Progenitor cell of endocrine pancreas (in vitro differentiated cells): ENCODE measurements around the gene SLC35F3. TPM values are rescaled to one million over a fixed set of nuclear protein-coding genes. Genes with fewer than 3 reads are reported as not detected.
"Not testable (repeated sequence)": the region's sequence is repeated elsewhere in the genome, so short reads cannot be mapped to it uniquely, and the experiment has no call there.

ENCODE experiments used
- DNase-seq: peaks from one replicate; pipeline ENCODE4 v3.0.0; 2021; ENCODE audit warnings: low spot score; ENCODE audit not compliant: unreplicated experiment
- H3K27ac Mint-ChIP-seq: 2 replicates; pipeline ENCODE4 v1.8.0; 2021; ENCODE audit warnings: mild to moderate bottlenecking, moderate library complexity, mixed read lengths
- H3K27me3 Mint-ChIP-seq: 2 replicates; pipeline ENCODE4 v1.8.0; 2021; ENCODE audit warnings: mixed read lengths
- H3K36me3 Mint-ChIP-seq: 2 replicates; pipeline ENCODE4 v1.8.0; 2022; ENCODE audit warnings: mixed read lengths; ENCODE audit not compliant: insufficient read depth
- H3K4me1 Mint-ChIP-seq: 2 replicates; pipeline ENCODE4 v1.8.0; 2021; ENCODE audit warnings: low read depth, mixed read lengths
- H3K4me3 Mint-ChIP-seq: 2 replicates; pipeline ENCODE4 v1.8.0; 2021; ENCODE audit warnings: low read depth, mild to moderate bottlenecking, moderate library complexity, mixed read lengths
- H3K9me3 Mint-ChIP-seq: 2 replicates; pipeline ENCODE4 v1.8.0; 2021; ENCODE audit warnings: low read depth, mixed read lengths
- total RNA-seq: library from RNA; stranded (reverse); gene quantifications from 2 replicates; pipeline ENCODE4 v1.2.1, GENCODE V29; 2021
- TF ChIP-seq, protein P1 (sequence below): fragments of 200-600 bp; sonication (generic); IDR thresholded peaks from one replicate; pipeline ENCODE4 v1.5.0; 2021; ENCODE audit warnings: antibody characterized with exemption, mild to moderate bottlenecking; ENCODE audit not compliant: unreplicated experiment

The SLC35F3 gene
- total RNA-seq, 1 donor from 2014 or later = 0.74 TPM

DNA sequence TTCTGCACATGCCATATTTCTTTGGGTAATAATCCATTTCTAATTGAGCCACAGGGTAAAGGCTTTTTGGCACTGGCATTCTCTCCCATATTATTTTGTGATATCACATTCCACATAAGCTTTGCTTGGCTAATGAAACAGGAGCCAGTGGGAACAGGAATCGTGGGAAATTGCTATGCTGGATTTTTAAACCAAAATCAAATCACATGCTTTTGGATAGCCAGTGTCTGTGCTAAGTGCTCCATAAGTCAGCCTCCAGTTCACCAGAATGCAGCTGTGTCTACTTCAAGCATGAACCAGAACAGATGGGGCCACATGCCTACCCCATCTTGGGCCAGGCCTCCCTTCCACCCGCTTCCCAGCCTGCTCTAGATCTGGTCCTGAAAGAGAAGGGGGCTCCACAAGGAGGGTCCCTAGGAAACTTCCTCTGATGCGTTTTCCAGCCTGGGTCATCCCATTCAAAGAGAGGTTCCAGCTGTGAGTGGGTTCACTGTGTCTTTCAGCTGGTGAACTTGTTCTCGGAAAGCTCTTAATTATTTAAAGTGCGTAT, 337.5 kb downstream of the SLC35F3 start:
- Mint-ChIP-seq H3K4me1 (no peaks in the 10 kb centered on the region), H3K4me3 (no peak overlapping the region), H3K27me3 (no peaks in the 10 kb centered on the region), H3K36me3 (no peaks in the 10 kb centered on the region), H3K9me3 (peaks cover 3% of the 10 kb centered on the region), H3K27ac (no peak overlapping the region)
- TF ChIP-seq, protein P1, sequence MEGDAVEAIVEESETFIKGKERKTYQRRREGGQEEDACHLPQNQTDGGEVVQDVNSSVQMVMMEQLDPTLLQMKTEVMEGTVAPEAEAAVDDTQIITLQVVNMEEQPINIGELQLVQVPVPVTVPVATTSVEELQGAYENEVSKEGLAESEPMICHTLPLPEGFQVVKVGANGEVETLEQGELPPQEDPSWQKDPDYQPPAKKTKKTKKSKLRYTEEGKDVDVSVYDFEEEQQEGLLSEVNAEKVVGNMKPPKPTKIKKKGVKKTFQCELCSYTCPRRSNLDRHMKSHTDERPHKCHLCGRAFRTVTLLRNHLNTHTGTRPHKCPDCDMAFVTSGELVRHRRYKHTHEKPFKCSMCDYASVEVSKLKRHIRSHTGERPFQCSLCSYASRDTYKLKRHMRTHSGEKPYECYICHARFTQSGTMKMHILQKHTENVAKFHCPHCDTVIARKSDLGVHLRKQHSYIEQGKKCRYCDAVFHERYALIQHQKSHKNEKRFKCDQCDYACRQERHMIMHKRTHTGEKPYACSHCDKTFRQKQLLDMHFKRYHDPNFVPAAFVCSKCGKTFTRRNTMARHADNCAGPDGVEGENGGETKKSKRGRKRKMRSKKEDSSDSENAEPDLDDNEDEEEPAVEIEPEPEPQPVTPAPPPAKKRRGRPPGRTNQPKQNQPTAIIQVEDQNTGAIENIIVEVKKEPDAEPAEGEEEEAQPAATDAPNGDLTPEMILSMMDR = no peak
- no peak for DNase-seq

DNA sequence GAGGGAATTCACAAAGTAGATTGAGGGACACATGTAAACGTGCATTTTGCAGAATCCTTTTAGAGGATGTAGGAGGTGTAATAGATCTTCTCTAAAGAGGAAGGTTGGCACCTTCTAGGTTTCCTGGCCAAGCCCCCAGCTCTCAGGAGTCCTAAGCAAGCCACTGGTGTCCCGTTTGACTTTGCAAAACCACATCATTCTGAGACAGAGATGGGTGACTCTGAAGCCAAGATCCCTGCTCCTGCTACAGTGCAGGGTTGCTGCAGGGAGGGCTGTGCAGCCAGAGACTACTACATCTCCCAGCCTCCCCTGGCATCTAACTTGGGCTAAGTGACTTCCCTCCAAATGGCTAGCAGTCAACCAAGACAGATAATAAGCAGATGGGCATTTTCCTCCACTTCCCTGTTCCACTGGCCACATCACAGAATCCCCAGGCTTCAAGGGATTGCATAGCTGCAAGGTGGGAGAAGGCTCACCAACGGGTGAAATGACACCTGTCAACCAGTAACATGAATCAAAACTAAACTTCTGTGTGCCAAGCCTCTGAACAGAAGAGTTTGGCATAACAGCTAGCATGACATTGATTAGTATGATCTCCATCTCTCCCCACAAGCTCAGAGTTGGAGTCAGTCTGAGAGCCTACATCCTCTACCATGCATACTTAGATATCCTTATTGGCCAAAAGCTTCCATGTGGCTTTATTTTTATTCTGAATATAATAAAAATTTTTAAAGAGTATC, 339.2 kb downstream of the SLC35F3 start:
- TF ChIP-seq, protein P1 = no peak
- Mint-ChIP-seq H3K27me3 (no peaks in the 10 kb centered on the region), H3K27ac (no peak overlapping the region), H3K4me3 (no peak overlapping the region), H3K4me1 (no peaks in the 10 kb centered on the region), H3K9me3 (peaks cover 11% of the 10 kb centered on the region), H3K36me3 (no peaks in the 10 kb centered on the region)
- DNase-seq = no peak

DNA sequence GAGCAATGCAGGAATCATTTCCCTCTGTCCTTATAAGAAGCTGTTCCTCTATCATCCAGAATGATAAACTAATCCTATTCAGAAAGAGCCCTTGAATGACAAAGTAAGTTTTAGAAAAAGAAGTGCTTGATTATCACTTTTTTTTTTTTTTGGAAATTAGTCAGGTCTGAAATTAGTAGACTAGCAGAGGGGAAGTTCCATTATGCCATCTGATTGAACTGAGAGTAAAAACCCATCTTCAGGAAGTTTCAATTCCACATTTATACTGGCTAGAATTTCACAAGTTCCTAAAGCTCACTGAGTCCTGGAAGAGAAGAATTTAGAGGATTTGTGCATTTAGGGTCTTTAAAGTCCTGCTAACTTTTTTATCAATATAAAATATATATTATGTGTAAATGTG, 340.0 kb downstream of the SLC35F3 start:
- H3K27me3 Mint-ChIP-seq = no peaks in the 10 kb centered on the region
- H3K4me3 Mint-ChIP-seq = no peak overlapping the region
- DNase-seq = no peak
- H3K9me3 Mint-ChIP-seq = peaks cover 14% of the 10 kb centered on the region
- H3K27ac Mint-ChIP-seq = no peak overlapping the region
- TF ChIP-seq, protein P1 = no peak
- H3K36me3 Mint-ChIP-seq = no peaks in the 10 kb centered on the region
- no peaks in the 10 kb centered on the region for H3K4me1 Mint-ChIP-seq

DNA sequence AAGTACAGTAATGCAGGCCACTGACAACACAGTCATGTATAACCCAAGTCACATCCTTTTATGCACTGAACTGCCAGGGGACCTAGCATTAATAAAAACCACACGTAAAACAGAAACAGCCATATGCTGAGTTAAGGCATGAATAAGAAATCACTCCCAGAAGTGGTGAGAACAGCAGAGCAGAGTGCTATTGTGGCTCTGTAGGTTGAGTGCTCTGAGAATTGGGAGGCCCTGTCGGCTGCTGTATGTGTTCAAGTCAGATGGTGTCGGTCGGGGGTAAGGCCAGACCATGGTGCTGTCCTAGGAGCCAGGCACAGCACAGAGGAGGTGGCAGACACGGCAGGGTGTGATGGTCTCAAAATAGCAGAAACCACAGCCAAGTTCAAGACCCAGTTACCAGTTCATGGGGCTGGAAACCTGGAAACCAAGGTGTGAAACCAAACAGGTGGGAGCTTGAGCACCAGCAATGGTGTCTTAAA, 342.2 kb downstream of the SLC35F3 start:
- peaks cover 14% of the 10 kb centered on the region for H3K9me3 Mint-ChIP-seq
- H3K27ac Mint-ChIP-seq = no peak overlapping the region
- TF ChIP-seq, protein P1 = no peak
- no peak for DNase-seq
- no peaks in the 10 kb centered on the region for H3K27me3 Mint-ChIP-seq
- no peaks in the 10 kb centered on the region for H3K4me1 Mint-ChIP-seq
- H3K36me3 Mint-ChIP-seq = no peaks in the 10 kb centered on the region
- H3K4me3 Mint-ChIP-seq = no peak overlapping the region

DNA sequence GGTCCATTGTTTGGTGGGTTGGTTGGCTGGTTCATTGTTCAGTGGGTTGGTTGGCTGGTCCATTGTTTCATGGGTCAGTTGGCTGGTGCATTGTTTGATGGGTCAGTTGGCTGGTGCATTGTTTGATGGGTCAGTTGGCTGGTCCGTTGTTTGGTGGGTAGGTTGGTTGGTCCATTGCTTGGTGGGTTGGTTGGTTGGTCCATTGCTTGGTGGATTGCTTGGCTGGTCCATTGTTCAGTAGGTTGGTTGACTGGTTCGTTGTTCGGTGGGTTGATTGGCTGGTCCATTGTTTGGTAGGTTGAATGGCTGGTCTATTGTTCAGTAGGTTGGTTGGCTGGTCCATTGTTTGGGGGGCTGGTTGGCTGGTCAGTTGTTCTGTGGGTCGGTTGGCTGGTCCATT, 343.3 kb downstream of the SLC35F3 start:
- peaks cover 14% of the 10 kb centered on the region for H3K9me3 Mint-ChIP-seq
- not testable (repeated sequence) for H3K27ac Mint-ChIP-seq, H3K27me3 Mint-ChIP-seq, H3K4me3 Mint-ChIP-seq, H3K36me3 Mint-ChIP-seq, DNase-seq, H3K4me1 Mint-ChIP-seq

DNA sequence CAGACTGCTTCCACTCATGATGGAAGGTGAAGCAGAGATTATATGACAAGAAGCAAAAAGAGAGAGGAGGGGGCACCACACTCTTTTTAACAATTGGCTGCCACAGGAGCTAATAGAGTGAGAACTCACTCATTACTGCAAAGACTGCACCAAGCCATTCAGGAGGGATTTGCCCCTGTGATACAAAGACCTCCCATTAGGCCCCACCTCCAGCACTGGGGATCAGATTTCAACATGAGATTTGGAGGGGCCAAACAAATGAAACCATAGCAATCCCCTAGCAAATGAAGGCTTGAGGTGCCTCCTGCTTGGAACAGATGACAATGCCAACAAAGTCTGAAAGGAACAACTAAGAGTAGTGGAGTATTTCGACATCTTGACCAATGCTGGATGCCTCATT, 346.3 kb downstream of the SLC35F3 start:
- peaks cover 14% of the 10 kb centered on the region for H3K9me3 Mint-ChIP-seq
- H3K4me1 Mint-ChIP-seq = no peaks in the 10 kb centered on the region
- DNase-seq = no peak
- no peaks in the 10 kb centered on the region for H3K27me3 Mint-ChIP-seq
- H3K36me3 Mint-ChIP-seq = no peaks in the 10 kb centered on the region
- TF ChIP-seq, protein P1 = no peak
- no peak overlapping the region for H3K27ac Mint-ChIP-seq
- H3K4me3 Mint-ChIP-seq = no peak overlapping the region
